ENCODE results near the gene HRCT1.
A peak's percentile ranks its signal among the peaks of the same experiment; 100 is the strongest.
"Not testable (repeated sequence)": the region's sequence is repeated elsewhere in the genome, so short reads cannot be mapped to it uniquely, and the experiment has no call there.

The HRCT1 gene

DNA sequence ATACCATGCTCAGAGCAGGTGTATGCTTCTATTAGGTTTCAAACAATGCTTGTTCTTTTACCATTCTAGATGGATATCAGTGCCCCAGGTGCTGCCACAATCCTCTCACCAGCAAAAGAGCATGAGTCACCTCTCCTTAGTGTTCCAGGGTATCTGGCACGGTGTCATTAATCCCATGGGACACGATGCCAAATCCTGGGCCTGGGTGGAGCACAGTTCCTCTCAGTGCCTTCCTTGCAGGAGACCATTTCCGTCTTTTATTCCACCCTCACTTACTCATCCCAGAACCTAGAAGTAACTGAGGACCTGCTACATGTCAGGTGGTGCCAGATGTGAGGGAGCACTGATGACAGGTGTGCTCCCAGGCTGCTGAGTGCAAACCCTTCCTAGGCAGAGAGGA, 34.5 kb upstream of the HRCT1 start:
- TF ChIP-seq, protein P1, sequence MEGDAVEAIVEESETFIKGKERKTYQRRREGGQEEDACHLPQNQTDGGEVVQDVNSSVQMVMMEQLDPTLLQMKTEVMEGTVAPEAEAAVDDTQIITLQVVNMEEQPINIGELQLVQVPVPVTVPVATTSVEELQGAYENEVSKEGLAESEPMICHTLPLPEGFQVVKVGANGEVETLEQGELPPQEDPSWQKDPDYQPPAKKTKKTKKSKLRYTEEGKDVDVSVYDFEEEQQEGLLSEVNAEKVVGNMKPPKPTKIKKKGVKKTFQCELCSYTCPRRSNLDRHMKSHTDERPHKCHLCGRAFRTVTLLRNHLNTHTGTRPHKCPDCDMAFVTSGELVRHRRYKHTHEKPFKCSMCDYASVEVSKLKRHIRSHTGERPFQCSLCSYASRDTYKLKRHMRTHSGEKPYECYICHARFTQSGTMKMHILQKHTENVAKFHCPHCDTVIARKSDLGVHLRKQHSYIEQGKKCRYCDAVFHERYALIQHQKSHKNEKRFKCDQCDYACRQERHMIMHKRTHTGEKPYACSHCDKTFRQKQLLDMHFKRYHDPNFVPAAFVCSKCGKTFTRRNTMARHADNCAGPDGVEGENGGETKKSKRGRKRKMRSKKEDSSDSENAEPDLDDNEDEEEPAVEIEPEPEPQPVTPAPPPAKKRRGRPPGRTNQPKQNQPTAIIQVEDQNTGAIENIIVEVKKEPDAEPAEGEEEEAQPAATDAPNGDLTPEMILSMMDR (IDR thresholded peaks at IDR 0.05; ENCODE audit: low read depth, low read length) = no peak
- no peak overlapping the region for H3K4me3 ChIP-seq (ENCODE audit: low read depth, low read length)

GRCh38 chr9:35872505-35872904, 33.5 kb upstream of the HRCT1 start:
- H3K4me3 ChIP-seq (ENCODE audit: low read depth, low read length) = no peak overlapping the region
- TF ChIP-seq, protein P1 (IDR thresholded peaks at IDR 0.05; ENCODE audit: low read depth, low read length) = no peak

- TF ChIP-seq, protein P1 (IDR thresholded peaks at IDR 0.05; ENCODE audit: low read depth, low read length) = peak; percentile 97
- H3K4me3 ChIP-seq (ENCODE audit: low read depth, low read length) = no peak overlapping the region
These were observed 23.6 kb upstream of the HRCT1 start for GRCh38 chr9:35882263-35882848.

GRCh38 chr9:35882996-35883395, 23.0 kb upstream of the HRCT1 start:
- no peak overlapping the region for H3K4me3 ChIP-seq (ENCODE audit: low read depth, low read length)
- TF ChIP-seq, protein P1 (IDR thresholded peaks at IDR 0.05; ENCODE audit: low read depth, low read length) = no peak

- H3K4me3 ChIP-seq (ENCODE audit: low read depth, low read length) = not testable (repeated sequence)
These were observed 21.1 kb upstream of the HRCT1 start for GRCh38 chr9:35884908-35885307.

GRCh38 chr9:35891646-35892045, 14.4 kb upstream of the HRCT1 start:
- TF ChIP-seq, protein P1 (IDR thresholded peaks at IDR 0.05; ENCODE audit: low read depth, low read length) = no peak

GRCh38 chr9:35892051-35892450, 14.0 kb upstream of the HRCT1 start:
- TF ChIP-seq, protein P1 (IDR thresholded peaks at IDR 0.05; ENCODE audit: low read depth, low read length) = no peak
- no peak overlapping the region for H3K4me3 ChIP-seq (ENCODE audit: low read depth, low read length)

More at GRCh38 chr9:35891646-35892045, 14.4 kb upstream of the HRCT1 start:
- no peak overlapping the region for H3K4me3 ChIP-seq (ENCODE audit: low read depth, low read length)

DNA sequence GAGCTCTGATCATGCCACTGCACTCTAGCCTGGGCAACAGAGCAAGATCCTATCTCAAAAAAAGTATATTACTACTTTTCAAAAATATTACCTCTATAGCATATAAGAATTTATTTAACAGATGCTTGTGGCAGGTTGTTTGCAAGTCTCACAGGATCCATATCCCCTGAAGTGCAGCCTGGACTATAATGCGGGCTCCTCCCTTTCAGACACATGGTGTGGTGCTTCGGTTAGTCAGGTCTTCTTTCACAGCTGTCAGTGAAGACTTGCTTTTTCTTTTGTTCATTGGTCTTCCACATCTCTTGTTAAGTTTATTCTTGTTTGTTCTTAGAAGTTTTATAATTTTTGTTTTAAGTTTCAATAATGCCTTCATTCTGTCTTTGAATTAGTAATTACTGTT, 9.4 kb upstream of the HRCT1 start:
- H3K4me3 ChIP-seq (ENCODE audit: low read depth, low read length) = no peak overlapping the region
- TF ChIP-seq, protein P1 (IDR thresholded peaks at IDR 0.05; ENCODE audit: low read depth, low read length) = no peak

- H3K4me3 ChIP-seq (ENCODE audit: low read depth, low read length) = not testable (repeated sequence)
These were observed 8.5 kb upstream of the HRCT1 start for GRCh38 chr9:35897376-35898099.
